Measurements from ENCODE around the gene NDUFA3. TPM values are rescaled to one million over a fixed set of nuclear protein-coding genes. Genes with fewer than 3 reads are reported as not detected.

NDUFA3 gene
- total and polyA plus RNA-seq, 7 experiments from 2014 or later = 64.4 to 490 (median 124) TPM

- Histone ChIP-seq H3K4me1 (ENCODE audit: control insufficient read depth in 2 of 2, insufficient read depth in 2 of 2, low read length in 2 of 2) (peaks cover 13 to 22% of the 10 kb centered on the region in 2 donors), H3K36me3 (ENCODE audit: control insufficient read depth in 2 of 3, insufficient read depth in 3 of 3, low read length in 3 of 3) (peaks cover 20 to 59% (median 30%) of the 10 kb centered on the region in 3 experiments), H3K27ac (ENCODE audit: low read depth, low read length) (no peak overlapping the region), H3K9me3 (ENCODE audit: control insufficient read depth in 2 of 3, low read length in 3 of 3) (no peaks in the 10 kb centered on the region), H3K4me3 (ENCODE audit: low read length) (no peak overlapping the region), H3K27me3 (ENCODE audit: control insufficient read depth in 2 of 2, insufficient read depth in 2 of 2, low read length in 2 of 2) (no peaks in the 10 kb centered on the region)
- H3K9me3 Mint-ChIP-seq = peaks cover 0 to 3% (median 0%) of the 10 kb centered on the region in 11 donors
- peak overlapping the region in 1 of 9 donors; percentile 92 for H3K27ac Mint-ChIP-seq
- H3K4me1 Mint-ChIP-seq = peaks cover 35 to 46% (median 43%) of the 10 kb centered on the region in 7 donors
- peaks cover 0 to 35% (median 16%) of the 10 kb centered on the region in 5 donors for H3K36me3 Mint-ChIP-seq
- H3K27me3 Mint-ChIP-seq = no peaks in the 10 kb centered on the region
- ATAC-seq (no peak), DNase-seq (no peak)
- CTCF ChIA-PET = no interaction called here
- peak overlapping the region in 2 of 10 donors; percentile 8 to 98 for H3K4me3 Mint-ChIP-seq
- intact Hi-C loops (cut with micrococcal nuclease) = no loop called here
- POLR2A ChIA-PET = interaction anchor here (1.2 to 9.6 kb wide), 2 partner anchors 14 to 27 kb away, joined by 4 to 173 read pairs; partner anchors contain the start of genes LENG1 and TFPT
Measured at GRCh38 chr19:54141356-54141755, 38.7 kb downstream of the NDUFA3 start.

DNA sequence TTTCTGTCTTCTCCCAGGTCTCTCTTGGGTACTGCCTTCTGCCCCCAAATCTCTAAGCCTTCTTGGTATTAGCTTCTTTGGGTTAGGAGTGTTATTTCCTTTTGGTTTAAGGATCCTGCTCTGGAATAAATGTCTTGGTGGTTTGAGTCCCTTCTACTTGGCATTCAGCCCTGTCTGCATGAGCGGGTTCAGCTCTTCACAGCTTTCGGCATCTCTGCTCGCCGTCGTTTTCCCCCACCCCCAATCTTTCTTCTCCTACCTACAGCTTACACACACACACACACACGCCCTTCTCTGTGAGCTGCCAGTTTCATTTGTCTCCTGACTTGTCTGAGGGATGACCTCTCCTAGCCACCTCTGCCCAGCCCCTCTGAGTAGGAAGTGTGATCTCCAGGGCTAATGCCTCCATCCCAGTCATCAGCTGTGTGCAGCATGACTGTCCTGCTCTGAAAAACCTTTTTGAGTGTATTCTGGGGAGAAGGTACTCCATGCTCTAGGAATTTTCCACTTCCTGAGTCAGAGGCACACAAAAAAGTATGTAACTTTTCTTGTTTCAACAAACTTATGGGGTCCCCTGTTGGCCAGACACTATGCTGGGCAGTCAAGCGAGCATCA is 39.6 kb downstream of the NDUFA3 start:
- DNase-seq = no peak
- Histone ChIP-seq H3K4me1 (ENCODE audit: control insufficient read depth in 2 of 2, insufficient read depth in 2 of 2, low read length in 2 of 2) (peaks cover 10 to 22% of the 10 kb centered on the region in 2 donors), H3K4me3 (ENCODE audit: low read length) (no peak overlapping the region), H3K9me3 (ENCODE audit: control insufficient read depth in 2 of 3, low read length in 3 of 3) (no peaks in the 10 kb centered on the region), H3K36me3 (ENCODE audit: control insufficient read depth in 2 of 3, insufficient read depth in 3 of 3, low read length in 3 of 3) (peaks cover 20 to 68% (median 38%) of the 10 kb centered on the region in 3 experiments), H3K27ac (ENCODE audit: low read depth, low read length) (peak overlapping the region; percentile 6), H3K27me3 (ENCODE audit: control insufficient read depth in 2 of 2, insufficient read depth in 2 of 2, low read length in 2 of 2) (no peaks in the 10 kb centered on the region)
- ChIA-PET CTCF (no interaction called here), POLR2A (interaction anchor here (1.2 to 9.6 kb wide), 2 partner anchors 13 to 28 kb away, joined by 4 to 173 read pairs; partner anchors contain the start of genes LENG1 and TFPT)
- intact Hi-C loops (cut with micrococcal nuclease) = no loop called here
- no peak for ATAC-seq
- Mint-ChIP-seq H3K36me3 (peaks cover 0 to 43% (median 16%) of the 10 kb centered on the region in 5 donors), H3K9me3 (peaks cover 0 to 2% (median 0%) of the 10 kb centered on the region in 11 donors), H3K27ac (peak overlapping the region in 4 of 9 donors; percentile 33 to 77 (median 59)), H3K4me1 (peaks cover 31 to 40% (median 37%) of the 10 kb centered on the region in 7 donors), H3K4me3 (peak overlapping the region in 1 of 10 donors; percentile 16), H3K27me3 (no peaks in the 10 kb centered on the region)

GRCh38 chr19:54145541-54146158 is 43.0 kb downstream of the NDUFA3 start:
- no peaks in the 10 kb centered on the region for H3K9me3 ChIP-seq (ENCODE audit: control insufficient read depth in 2 of 3, low read length in 3 of 3)
- H3K27ac ChIP-seq (ENCODE audit: low read depth, low read length) = no peak overlapping the region
- Mint-ChIP-seq H3K27ac (no peak overlapping the region), H3K9me3 (peaks cover 0 to 2% (median 0%) of the 10 kb centered on the region in 11 donors), H3K4me1 (peaks cover 11 to 34% (median 15%) of the 10 kb centered on the region in 7 donors), H3K36me3 (peaks cover 4 to 50% (median 25%) of the 10 kb centered on the region in 5 donors), H3K4me3 (no peak overlapping the region), H3K27me3 (no peaks in the 10 kb centered on the region)
- ChIA-PET CTCF (no interaction called here), POLR2A (interaction anchor here (9.6 kb wide), 1 partner anchor 10 kb away, joined by 173 read pairs; the partner anchor contains the start of gene LENG1)
- ATAC-seq (no peak), DNase-seq (no peak)
- no peaks in the 10 kb centered on the region for H3K27me3 ChIP-seq (ENCODE audit: control insufficient read depth in 2 of 2, insufficient read depth in 2 of 2, low read length in 2 of 2)
- intact Hi-C loops (cut with micrococcal nuclease) = no loop called here
- H3K4me1 ChIP-seq (ENCODE audit: control insufficient read depth in 2 of 2, insufficient read depth in 2 of 2, low read length in 2 of 2) = peaks cover 0 to 2% of the 10 kb centered on the region in 2 donors
- no peak overlapping the region for H3K4me3 ChIP-seq (ENCODE audit: low read length)
- peaks cover 20 to 94% (median 49%) of the 10 kb centered on the region in 3 experiments for H3K36me3 ChIP-seq (ENCODE audit: control insufficient read depth in 2 of 3, insufficient read depth in 3 of 3, low read length in 3 of 3)

DNA sequence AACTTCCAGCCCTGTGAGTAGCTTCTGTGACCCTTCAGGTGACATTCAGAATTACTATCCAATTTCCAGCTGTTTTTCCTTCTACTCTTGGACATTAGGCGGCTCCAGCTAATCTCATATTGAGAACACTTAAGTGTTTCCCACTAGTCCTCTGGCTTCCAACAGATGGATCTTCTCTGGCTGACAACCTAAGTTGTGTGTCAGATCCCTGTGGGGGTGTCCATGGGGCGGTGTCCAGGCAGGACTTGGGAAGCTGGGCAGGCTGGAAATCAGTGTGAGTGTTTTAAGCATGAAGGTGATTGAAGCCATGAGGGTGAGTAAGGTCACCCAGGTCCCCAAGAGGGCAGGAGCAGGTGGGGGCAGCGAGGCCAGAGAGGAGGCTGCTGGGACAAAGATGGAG is 45.0 kb downstream of the NDUFA3 start:
- Histone ChIP-seq H3K4me3 (ENCODE audit: low read length) (no peak overlapping the region), H3K36me3 (ENCODE audit: control insufficient read depth in 2 of 3, insufficient read depth in 3 of 3, low read length in 3 of 3) (peaks cover 20 to 100% (median 46%) of the 10 kb centered on the region in 3 experiments), H3K4me1 (ENCODE audit: control insufficient read depth in 2 of 2, insufficient read depth in 2 of 2, low read length in 2 of 2) (no peaks in the 10 kb centered on the region), H3K27ac (ENCODE audit: low read depth, low read length) (no peak overlapping the region), H3K27me3 (ENCODE audit: control insufficient read depth in 2 of 2, insufficient read depth in 2 of 2, low read length in 2 of 2) (no peaks in the 10 kb centered on the region), H3K9me3 (ENCODE audit: control insufficient read depth in 2 of 3, low read length in 3 of 3) (no peaks in the 10 kb centered on the region)
- peak overlapping the region in 2 of 9 donors; percentile 53 to 80 for H3K27ac Mint-ChIP-seq
- no peak overlapping the region for H3K4me3 Mint-ChIP-seq
- ChIA-PET POLR2A (interaction anchor here (1.1 to 1.4 kb wide), 3 partner anchors 8 to 32 kb away, joined by 4 to 6 read pairs (median 4); partner anchors contain the start of genes CNOT3, PRPF31 and TFPT), CTCF (no interaction called here)
- H3K4me1 Mint-ChIP-seq = peaks cover 0 to 22% (median 6%) of the 10 kb centered on the region in 7 donors
- H3K27me3 Mint-ChIP-seq = no peaks in the 10 kb centered on the region
- DNase-seq (no peak), ATAC-seq (no peak)
- H3K36me3 Mint-ChIP-seq = peaks cover 4 to 51% (median 23%) of the 10 kb centered on the region in 5 donors
- no peaks in the 10 kb centered on the region for H3K9me3 Mint-ChIP-seq
- intact Hi-C loops (cut with micrococcal nuclease) = no loop called here

- Mint-ChIP-seq H3K36me3 (peaks cover 4 to 49% (median 20%) of the 10 kb centered on the region in 5 donors), H3K4me3 (no peak overlapping the region), H3K4me1 (peaks cover under 1 to 22% (median 7%) of the 10 kb centered on the region in 7 donors), H3K27ac (no peak overlapping the region), H3K27me3 (no peaks in the 10 kb centered on the region), H3K9me3 (peaks cover 0 to 1% (median 0%) of the 10 kb centered on the region in 11 donors)
- ATAC-seq = no peak
- no peak for DNase-seq
- Histone ChIP-seq H3K36me3 (ENCODE audit: control insufficient read depth in 2 of 3, insufficient read depth in 3 of 3, low read length in 3 of 3) (peaks cover 18 to 100% (median 41%) of the 10 kb centered on the region in 3 experiments), H3K4me1 (ENCODE audit: control insufficient read depth in 2 of 2, insufficient read depth in 2 of 2, low read length in 2 of 2) (peaks cover 0 to 2% of the 10 kb centered on the region in 2 donors), H3K9me3 (ENCODE audit: control insufficient read depth in 2 of 3, low read length in 3 of 3) (no peaks in the 10 kb centered on the region), H3K27ac (ENCODE audit: low read depth, low read length) (no peak overlapping the region), H3K4me3 (ENCODE audit: low read length) (no peak overlapping the region), H3K27me3 (ENCODE audit: control insufficient read depth in 2 of 2, insufficient read depth in 2 of 2, low read length in 2 of 2) (no peaks in the 10 kb centered on the region)
- ChIA-PET CTCF (no interaction called here), POLR2A (interaction anchor here (1.1 to 1.4 kb wide), 3 partner anchors 8 to 33 kb away, joined by 4 to 6 read pairs (median 4); partner anchors contain the start of genes CNOT3, PRPF31 and TFPT)
- intact Hi-C loops (cut with micrococcal nuclease) = no loop called here
Measured at GRCh38 chr19:54148158-54148557, 45.5 kb downstream of the NDUFA3 start.

GRCh38 chr19:54149021-54149812 is 46.6 kb downstream of the NDUFA3 start:
- CTCF ChIA-PET = no interaction called here
- POLR2A ChIA-PET = interaction anchor here (2.4 to 11.2 kb wide), 2 partner anchors 9 to 10 kb away, joined by 24 to 173 read pairs; partner anchors contain the start of genes CNOT3 and LENG1
- Mint-ChIP-seq H3K27ac (peak overlapping the region in 2 of 9 donors; percentile 23 to 25), H3K4me1 (peaks cover 8 to 25% (median 17%) of the 10 kb centered on the region in 7 donors), H3K27me3 (no peaks in the 10 kb centered on the region), H3K4me3 (no peak overlapping the region), H3K9me3 (peaks cover 0 to 2% (median 0%) of the 10 kb centered on the region in 11 donors), H3K36me3 (peaks cover 9 to 45% (median 21%) of the 10 kb centered on the region in 5 donors)
- Histone ChIP-seq H3K27ac (ENCODE audit: low read depth, low read length) (no peak overlapping the region), H3K9me3 (ENCODE audit: control insufficient read depth in 2 of 3, low read length in 3 of 3) (no peaks in the 10 kb centered on the region), H3K36me3 (ENCODE audit: control insufficient read depth in 2 of 3, insufficient read depth in 3 of 3, low read length in 3 of 3) (peaks cover 7 to 100% (median 40%) of the 10 kb centered on the region in 3 experiments), H3K4me3 (ENCODE audit: low read length) (no peak overlapping the region), H3K27me3 (ENCODE audit: control insufficient read depth in 2 of 2, insufficient read depth in 2 of 2, low read length in 2 of 2) (no peaks in the 10 kb centered on the region), H3K4me1 (ENCODE audit: control insufficient read depth in 2 of 2, insufficient read depth in 2 of 2, low read length in 2 of 2) (peaks cover 2 to 13% of the 10 kb centered on the region in 2 donors)
- intact Hi-C loops (cut with micrococcal nuclease) = no loop called here
- DNase-seq (no peak), ATAC-seq (no peak)
